SU-DHL-6 (cell line): ENCODE results near the gene GALNT14.

ENCODE experiments used
- H2AFZ ChIP-seq: fragments of 200-600 bp; sonication (generic); 2 replicates; pipeline ENCODE4 v1.6.1; 2014; ENCODE audit warnings: low read depth, mild to moderate bottlenecking, moderate library complexity, mixed read lengths, antibody characterized with exemption, low read length; ENCODE audit not compliant: severe bottlenecking
- H3F3A ChIP-seq: fragments of 200-600 bp; shearing (Covaris generic); 2 replicates; pipeline ENCODE4 v1.6.0; 2016; ENCODE audit warnings: antibody characterized with exemption, mild to moderate bottlenecking; ENCODE audit not compliant: insufficient read depth
- H3K27ac ChIP-seq: fragments of 200-600 bp; sonication (generic); 2 replicates; pipeline ENCODE4 v1.5.1; 2016; ENCODE audit warnings: low read depth, mild to moderate bottlenecking, low read length, moderate library complexity, mixed read lengths
- H3K27me3 ChIP-seq: fragments of 200-600 bp; sonication (generic), shearing (Covaris generic); 2 replicates; pipeline ENCODE4 v1.6.0; 2014; ENCODE audit warnings: mild to moderate bottlenecking, low read length
- H3K36me3 ChIP-seq: fragments of 200-600 bp; sonication (generic); 2 replicates; pipeline ENCODE4 v1.6.1; 2014; ENCODE audit warnings: mild to moderate bottlenecking, low read length, mixed read lengths
- H3K4me2 ChIP-seq: fragments of 300-600, 200-600 bp; shearing (Covaris generic), sonication (generic); 2 replicates; pipeline ENCODE4 v1.6.0; 2014; ENCODE audit warnings: low read length, low read depth, mild to moderate bottlenecking; ENCODE audit not compliant: poor library complexity, severe bottlenecking
- H3K4me3 ChIP-seq: fragments of 200-600 bp; sonication (generic); 2 replicates; pipeline ENCODE4 v1.5.1; 2014; ENCODE audit warnings: antibody characterized with exemption, low read length, mild to moderate bottlenecking, mixed read lengths; ENCODE audit not compliant: insufficient read depth, poor library complexity, severe bottlenecking
- H3K79me2 ChIP-seq: fragments of 200-600 bp; sonication (generic); 2 replicates; pipeline ENCODE4 v1.6.1; 2014; ENCODE audit warnings: mild to moderate bottlenecking, low read length, moderate library complexity; ENCODE audit not compliant: insufficient read depth
- H3K9ac ChIP-seq: fragments of 200-600 bp; sonication (generic); 2 replicates; pipeline ENCODE4 v1.7.0; 2014; ENCODE audit warnings: mild to moderate bottlenecking, low read length
- H3K9me2 ChIP-seq: fragments of 200-600 bp; sonication (generic); replicated peaks from 2 replicates; pipeline ENCODE4 v1.6.1; 2014; ENCODE audit warnings: low read length; ENCODE audit not compliant: insufficient read depth
- H3K9me3 ChIP-seq: fragments of 200-600 bp; sonication (generic); 2 replicates; pipeline ENCODE4 v1.6.1; 2014; ENCODE audit warnings: low read length, mixed read lengths; ENCODE audit not compliant: insufficient read depth
- H4K20me1 ChIP-seq: fragments of 200-600 bp; sonication (generic); 2 replicates; pipeline ENCODE4 v1.6.1; 2014; ENCODE audit warnings: low read depth, mild to moderate bottlenecking, antibody characterized with exemption, low read length, moderate library complexity, mixed read lengths
- EZH2phosphoT487 ChIP-seq: fragments of 200-600 bp; sonication (generic), shearing (Covaris generic); conservative IDR thresholded peaks from 2 replicates; pipeline ENCODE4 v1.6.1; 2018; ENCODE audit warnings: mild to moderate bottlenecking, antibody characterized with exemption, low read length, moderate library complexity, mixed read lengths
- TF ChIP-seq, protein P1 (sequence below): fragments of 200-600 bp; sonication (generic); IDR thresholded peaks from one replicate; pipeline ENCODE4 v1.5.1; 2017; ENCODE audit warnings: antibody characterized with exemption, mild to moderate bottlenecking, low read length, moderate library complexity; ENCODE audit not compliant: insufficient read depth, poor library complexity, severe bottlenecking

The GALNT14 gene

GRCh38 chr2:31069643-31070325 is 68.5 kb downstream of the GALNT14 start:
- Histone ChIP-seq H4K20me1 (no peaks in the 10 kb centered on the region), H3K27me3 (no peaks in the 10 kb centered on the region), H3K9me2 (no peaks in the 10 kb centered on the region), H3K27ac (no peak overlapping the region), H3K4me3 (no peak overlapping the region), H3K36me3 (no peaks in the 10 kb centered on the region), H3K9me3 (no peaks in the 10 kb centered on the region), H3K9ac (no peak overlapping the region), H2AFZ (no peak overlapping the region), H3K79me2 (no peaks in the 10 kb centered on the region), H3K4me2 (no peak overlapping the region), H3F3A (no peaks in the 10 kb centered on the region)
- TF ChIP-seq, protein P1, sequence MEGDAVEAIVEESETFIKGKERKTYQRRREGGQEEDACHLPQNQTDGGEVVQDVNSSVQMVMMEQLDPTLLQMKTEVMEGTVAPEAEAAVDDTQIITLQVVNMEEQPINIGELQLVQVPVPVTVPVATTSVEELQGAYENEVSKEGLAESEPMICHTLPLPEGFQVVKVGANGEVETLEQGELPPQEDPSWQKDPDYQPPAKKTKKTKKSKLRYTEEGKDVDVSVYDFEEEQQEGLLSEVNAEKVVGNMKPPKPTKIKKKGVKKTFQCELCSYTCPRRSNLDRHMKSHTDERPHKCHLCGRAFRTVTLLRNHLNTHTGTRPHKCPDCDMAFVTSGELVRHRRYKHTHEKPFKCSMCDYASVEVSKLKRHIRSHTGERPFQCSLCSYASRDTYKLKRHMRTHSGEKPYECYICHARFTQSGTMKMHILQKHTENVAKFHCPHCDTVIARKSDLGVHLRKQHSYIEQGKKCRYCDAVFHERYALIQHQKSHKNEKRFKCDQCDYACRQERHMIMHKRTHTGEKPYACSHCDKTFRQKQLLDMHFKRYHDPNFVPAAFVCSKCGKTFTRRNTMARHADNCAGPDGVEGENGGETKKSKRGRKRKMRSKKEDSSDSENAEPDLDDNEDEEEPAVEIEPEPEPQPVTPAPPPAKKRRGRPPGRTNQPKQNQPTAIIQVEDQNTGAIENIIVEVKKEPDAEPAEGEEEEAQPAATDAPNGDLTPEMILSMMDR: no peak
- no peak for TF ChIP-seq EZH2phosphoT487

GRCh38 chr2:31067259-31067658 is 71.0 kb downstream of the GALNT14 start:
- Histone ChIP-seq H3K9me3 (no peaks in the 10 kb centered on the region), H3K27me3 (no peaks in the 10 kb centered on the region), H3K36me3 (no peaks in the 10 kb centered on the region), H4K20me1 (no peaks in the 10 kb centered on the region), H3K27ac (no peak overlapping the region), H3K9me2 (no peaks in the 10 kb centered on the region), H2AFZ (no peak overlapping the region), H3K9ac (no peak overlapping the region), H3K4me2 (no peak overlapping the region), H3F3A (no peaks in the 10 kb centered on the region), H3K4me3 (no peak overlapping the region), H3K79me2 (no peaks in the 10 kb centered on the region)
- no peak for TF ChIP-seq EZH2phosphoT487
- TF ChIP-seq, protein P1: no peak

GRCh38 chr2:31066551-31066950 is 71.7 kb downstream of the GALNT14 start:
- H3F3A ChIP-seq: no peaks in the 10 kb centered on the region

More at GRCh38 chr2:31066551-31066950, 71.7 kb downstream of the GALNT14 start:
- TF ChIP-seq EZH2phosphoT487: no peak
- TF ChIP-seq, protein P1: no peak
- Histone ChIP-seq H3K9me3 (no peaks in the 10 kb centered on the region), H3K9me2 (no peaks in the 10 kb centered on the region), H3K27ac (no peak overlapping the region), H3K27me3 (no peaks in the 10 kb centered on the region), H2AFZ (no peak overlapping the region), H3K79me2 (no peaks in the 10 kb centered on the region), H4K20me1 (no peaks in the 10 kb centered on the region), H3K36me3 (no peaks in the 10 kb centered on the region), H3K4me3 (no peak overlapping the region), H3K9ac (no peak overlapping the region), H3K4me2 (no peak overlapping the region)
